Measurements from ENCODE around the gene LRRC17.

DNA sequence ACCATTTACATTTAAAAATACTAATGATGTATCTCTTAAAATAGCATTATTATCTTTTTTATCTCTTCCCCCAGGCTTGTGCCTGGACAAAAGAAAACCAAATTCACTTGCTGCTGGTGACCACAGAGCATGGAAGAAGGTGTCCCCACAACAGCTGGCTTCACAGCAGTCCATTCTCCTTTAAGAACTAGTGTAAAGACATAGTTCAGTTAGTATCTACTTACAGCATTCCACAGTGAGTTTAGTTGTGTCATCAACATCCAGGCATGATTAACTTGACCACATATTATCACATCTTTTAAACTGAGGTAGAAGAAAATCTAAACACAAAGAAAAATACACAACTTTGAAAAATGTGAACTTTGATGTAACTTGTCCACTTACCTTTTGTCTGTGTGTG lies 55.0 kb downstream of the LRRC17 start:
- TF ChIP-seq POLR2A (IDR thresholded peaks at IDR 0.05) = no peak
- TF ChIP-seq, protein P1, sequence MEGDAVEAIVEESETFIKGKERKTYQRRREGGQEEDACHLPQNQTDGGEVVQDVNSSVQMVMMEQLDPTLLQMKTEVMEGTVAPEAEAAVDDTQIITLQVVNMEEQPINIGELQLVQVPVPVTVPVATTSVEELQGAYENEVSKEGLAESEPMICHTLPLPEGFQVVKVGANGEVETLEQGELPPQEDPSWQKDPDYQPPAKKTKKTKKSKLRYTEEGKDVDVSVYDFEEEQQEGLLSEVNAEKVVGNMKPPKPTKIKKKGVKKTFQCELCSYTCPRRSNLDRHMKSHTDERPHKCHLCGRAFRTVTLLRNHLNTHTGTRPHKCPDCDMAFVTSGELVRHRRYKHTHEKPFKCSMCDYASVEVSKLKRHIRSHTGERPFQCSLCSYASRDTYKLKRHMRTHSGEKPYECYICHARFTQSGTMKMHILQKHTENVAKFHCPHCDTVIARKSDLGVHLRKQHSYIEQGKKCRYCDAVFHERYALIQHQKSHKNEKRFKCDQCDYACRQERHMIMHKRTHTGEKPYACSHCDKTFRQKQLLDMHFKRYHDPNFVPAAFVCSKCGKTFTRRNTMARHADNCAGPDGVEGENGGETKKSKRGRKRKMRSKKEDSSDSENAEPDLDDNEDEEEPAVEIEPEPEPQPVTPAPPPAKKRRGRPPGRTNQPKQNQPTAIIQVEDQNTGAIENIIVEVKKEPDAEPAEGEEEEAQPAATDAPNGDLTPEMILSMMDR (IDR thresholded peaks at IDR 0.05) = no peak

All from heart left ventricle (tissue), 13 donors.